T1000 (cell line): ENCODE measurements around the gene TLDC2.
"Not testable (repeated sequence)": the region's sequence is repeated elsewhere in the genome, so short reads cannot be mapped to it uniquely, and the experiment has no call there.

ENCODE experiments used
- DNase-seq: peaks from one replicate; lab custom pipeline; 2025; ENCODE audit warnings: mixed read lengths; lab: John Stamatoyannopoulos, UW

Gene TLDC2

DNA sequence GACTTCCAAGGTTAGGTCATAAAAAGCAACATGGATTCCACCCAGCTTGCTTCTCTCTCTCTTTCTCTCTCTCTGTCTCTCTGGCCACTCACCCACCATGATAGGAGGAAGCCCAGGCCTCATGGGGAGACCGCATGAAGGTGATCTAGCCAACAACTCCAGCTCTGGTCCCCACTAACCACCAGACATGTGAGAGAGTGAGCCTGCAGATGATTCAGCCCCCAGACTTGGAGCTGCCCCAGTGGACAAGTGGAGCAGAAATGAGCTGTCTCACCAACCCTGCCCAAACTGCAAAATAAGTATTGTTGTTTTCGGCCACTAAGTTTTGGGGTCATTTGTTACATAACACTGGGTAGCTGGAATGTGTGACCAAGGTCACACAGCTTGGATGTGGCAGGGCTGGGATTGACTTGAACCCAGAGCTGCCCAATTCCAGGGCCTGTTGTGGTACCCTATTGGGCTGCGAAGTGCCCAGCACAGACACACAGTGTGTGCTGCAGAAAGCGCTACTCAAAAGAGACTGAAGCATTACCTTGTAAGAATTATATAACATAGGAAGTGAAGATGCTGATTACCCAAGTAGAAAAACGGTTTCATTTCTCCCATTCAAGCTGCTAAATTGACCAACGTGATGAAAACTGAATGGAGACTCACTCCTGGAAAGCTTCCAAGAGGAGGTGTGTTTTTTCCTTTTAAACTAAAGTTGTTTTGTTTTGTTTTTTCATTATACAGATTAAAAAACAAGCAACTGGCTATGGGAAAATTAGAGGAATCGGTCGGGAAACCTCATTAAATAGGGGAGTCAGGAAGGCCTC, 9.1 kb upstream of the TLDC2 start:
- no peak for DNase-seq

- DNase-seq = no peak
Measured at GRCh38 chr20:36871640-36872570, 4.0 kb upstream of the TLDC2 start.

GRCh38 chr20:36872852-36873251, 3.1 kb upstream of the TLDC2 start:
- no peak for DNase-seq

GRCh38 chr20:36873498-36874189, 2.3 kb upstream of the TLDC2 start:
- no peak for DNase-seq

DNA sequence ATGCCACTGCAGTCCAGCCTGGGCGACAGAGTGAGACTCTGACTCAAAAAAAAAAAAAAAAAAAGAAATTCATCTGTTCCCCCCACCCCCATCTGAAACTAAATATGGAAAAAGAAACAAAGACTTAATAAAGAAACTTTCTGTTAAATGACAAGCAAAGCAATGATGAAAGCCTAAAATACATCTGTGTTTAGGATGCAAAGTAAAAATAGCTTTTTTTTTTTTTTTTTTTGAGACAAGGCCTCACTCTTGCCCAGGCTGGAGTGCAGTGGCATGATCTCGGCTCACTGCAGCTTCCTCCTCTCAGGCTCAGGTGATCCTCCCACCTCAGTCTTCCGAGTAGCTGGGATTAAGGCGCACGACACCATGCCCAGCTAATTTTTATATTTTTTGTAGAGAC, 845 bp upstream of the TLDC2 start:
- not testable (repeated sequence) for DNase-seq

DNA sequence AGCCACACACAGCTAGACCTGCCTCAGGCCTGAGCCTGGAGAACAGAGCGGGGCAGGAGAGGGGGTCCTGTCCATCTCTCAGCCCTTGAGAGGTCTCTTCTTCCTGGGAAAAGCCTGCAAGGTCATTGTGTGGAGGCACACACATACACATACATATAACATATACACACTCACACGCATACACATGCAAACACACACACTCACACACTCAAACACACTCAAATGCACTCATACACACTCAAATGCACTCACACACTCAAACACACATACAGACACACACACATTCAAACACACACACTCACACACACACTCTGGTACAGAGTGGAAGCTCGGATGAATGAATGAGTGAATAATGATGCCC, 515 bp downstream of the TLDC2 start:
- no peak for DNase-seq

DNA sequence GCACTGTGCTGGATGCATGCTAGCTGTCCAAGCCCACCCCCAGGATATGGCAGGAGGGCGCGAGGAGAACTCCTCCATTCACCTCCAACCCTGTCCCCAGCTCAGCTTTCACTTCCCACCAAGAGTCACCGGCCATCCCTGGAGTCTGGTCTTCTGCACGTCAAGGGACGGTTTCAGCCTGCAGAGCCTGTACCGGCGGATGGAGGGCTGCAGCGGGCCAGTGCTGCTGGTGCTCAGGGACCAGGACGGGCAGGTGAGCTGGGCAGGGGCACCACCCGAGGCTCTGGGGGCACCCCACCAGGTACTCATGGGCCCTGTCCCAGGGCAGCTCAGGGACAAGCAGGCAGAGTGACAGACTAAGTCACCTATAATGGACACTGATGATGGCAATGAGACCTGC, 3.0 kb downstream of the TLDC2 start:
- DNase-seq = no peak

GRCh38 chr20:36880741-36881250, 4.9 kb downstream of the TLDC2 start:
- DNase-seq = no peak

GRCh38 chr20:36881331-36881730, 5.4 kb downstream of the TLDC2 start:
- no peak for DNase-seq

GRCh38 chr20:36881888-36882287, 6.0 kb downstream of the TLDC2 start:
- no peak for DNase-seq

GRCh38 chr20:36883977-36884535, 8.1 kb downstream of the TLDC2 start:
- no peak for DNase-seq

- DNase-seq = no peak
Measured at GRCh38 chr20:36885356-36885755, 9.4 kb downstream of the TLDC2 start.

- DNase-seq = peak; percentile 78
Measured at GRCh38 chr20:36886859-36887751, 11.2 kb downstream of the TLDC2 start.

DNA sequence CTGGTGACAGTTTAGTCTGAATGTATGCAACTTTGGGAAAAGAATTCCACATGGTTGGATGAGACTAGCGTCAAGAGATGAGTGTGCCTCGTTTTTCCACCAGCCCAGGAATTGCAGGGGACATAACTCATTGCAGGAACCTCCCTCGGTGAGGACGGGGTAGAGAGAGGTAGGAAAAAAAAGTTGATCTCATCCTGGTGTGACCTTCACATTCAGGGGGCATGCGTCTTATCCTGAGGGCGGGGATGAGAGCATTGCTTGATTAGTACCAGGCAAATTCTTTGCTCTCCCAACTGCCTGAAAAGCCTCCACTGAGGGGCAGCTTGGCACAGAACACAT, 11.8 kb downstream of the TLDC2 start:
- DNase-seq = no peak

DNA sequence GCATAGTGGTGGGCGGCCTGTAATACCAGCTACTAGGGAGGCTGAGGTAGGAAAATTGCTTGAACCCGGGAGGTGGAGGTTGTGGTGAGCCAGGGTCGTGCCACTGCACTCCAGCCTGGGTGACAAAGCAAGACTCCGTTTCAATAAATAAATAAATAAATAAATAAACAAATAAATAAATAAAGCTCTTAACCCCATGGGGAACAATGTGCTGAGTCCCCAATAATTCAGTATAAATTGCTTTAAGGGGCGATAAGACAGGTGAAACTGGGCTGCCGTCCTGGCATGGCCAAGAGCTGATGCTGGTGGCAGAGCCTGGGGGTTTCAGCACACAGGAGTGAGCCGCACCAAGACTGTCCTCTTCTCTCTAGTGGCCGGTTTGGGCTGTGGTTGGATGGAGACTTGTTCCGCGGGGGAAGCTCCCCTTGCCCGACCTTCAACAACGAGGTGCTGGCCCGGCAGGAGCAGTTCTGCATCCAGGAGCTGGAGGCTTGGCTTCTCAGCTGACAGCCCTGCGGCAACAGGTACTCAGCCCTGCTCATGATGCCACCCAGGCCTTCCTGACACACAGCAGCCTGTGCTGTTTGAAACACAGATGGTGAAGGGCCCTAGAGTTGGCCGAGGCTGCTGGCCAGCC, 13.1 kb downstream of the TLDC2 start:
- no peak for DNase-seq

DNA sequence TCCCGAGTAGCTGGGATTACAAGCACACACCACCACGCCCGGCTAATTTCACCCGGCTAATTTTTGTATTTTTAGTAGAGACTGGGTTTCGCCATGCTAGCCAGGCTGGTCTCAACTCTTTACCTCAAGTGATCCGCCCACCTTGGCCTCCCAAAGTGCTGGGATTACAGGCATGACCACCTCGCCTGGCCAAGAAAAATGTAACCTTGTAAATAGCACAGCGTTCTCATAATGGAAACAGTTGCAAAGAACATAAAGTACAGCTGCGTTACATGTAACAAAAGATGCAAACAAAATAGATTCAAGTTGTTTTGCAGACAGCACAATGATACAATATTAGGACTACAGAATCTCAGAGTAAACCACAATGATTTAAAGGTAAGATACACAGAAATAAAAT, 14.6 kb downstream of the TLDC2 start:
- no peak for DNase-seq

DNA sequence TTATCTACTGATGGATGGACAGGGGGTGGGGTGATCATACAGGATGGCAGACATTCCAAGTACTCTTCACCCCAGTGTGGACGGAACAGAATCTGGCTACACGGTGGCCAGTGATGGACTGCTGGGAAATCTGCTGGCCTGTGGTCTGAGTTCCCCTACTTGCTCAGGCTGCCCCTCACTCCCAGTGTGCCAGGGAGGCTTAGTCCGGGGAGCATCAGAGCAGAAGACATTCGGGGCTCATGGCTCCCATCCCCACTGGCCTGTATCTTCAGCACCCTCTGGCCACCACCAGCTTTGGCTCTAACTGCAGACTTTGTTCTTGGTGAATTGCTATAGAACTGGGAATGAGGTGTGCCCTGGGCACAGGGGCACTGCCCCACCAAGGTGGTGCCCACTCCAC, 15.3 kb downstream of the TLDC2 start:
- DNase-seq = no peak

DNA sequence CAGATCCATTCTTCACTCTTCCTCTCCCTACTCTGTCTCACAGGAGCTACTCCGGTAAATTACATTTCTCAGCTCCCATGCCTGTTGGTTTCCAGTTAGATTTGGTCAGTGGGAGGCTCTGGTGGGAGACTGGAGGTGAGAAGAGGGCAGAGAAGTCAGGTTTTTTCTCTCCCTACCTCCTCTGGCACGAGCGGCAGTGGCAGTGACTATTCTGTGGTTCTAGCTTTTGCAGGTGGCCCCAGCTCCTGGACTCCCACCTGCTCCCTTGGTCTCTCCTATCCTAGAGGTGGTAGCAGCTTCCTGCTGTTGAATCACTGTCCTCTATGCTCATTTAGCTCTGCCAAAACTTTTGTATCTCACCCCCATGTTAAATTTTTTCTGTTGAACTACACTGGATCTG, 17.9 kb downstream of the TLDC2 start:
- no peak for DNase-seq

- DNase-seq = no peak
Measured at GRCh38 chr20:36895036-36895435, 19.1 kb downstream of the TLDC2 start.

DNA sequence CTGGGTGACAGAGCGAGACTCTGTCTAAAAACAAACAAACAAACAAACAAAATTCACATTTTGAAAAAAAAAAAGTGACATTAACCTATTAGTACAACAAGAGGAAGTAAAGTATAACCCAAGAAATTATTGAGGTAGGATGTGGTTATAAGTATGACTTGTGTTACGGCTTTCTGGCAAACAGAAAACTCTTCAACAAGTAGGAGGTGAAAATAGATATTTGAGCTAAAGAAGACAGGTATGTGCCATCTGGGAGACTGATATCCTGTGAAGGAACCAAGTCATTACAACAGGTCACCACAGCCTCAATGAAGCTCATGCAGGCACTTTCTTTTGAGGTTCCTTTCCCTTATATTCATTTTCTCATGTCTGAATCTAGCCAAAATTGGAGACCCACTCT, 28.8 kb downstream of the TLDC2 start:
- DNase-seq = no peak

DNA sequence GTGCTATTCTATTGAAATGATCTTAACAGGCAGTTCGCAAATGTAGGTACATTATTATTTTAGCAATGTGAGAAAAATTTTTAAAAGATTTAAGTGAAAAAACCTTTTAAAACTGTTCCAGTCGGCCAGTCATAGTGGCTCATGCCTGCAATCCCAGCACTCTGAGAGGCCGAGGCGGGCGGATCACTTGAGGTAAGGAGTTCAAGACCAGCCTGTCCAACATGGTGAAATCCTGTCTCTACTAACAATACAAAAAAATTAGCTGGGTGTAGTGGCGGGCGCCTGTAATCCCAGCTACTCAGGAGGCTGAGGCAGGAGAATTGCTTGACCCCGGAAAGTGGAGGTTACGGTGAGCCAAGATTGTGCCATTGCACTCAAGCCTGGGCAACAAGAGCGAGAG, 29.6 kb downstream of the TLDC2 start:
- not testable (repeated sequence) for DNase-seq
